ENCODE results near the gene TAOK1. TPM values are rescaled to one million over a fixed set of nuclear protein-coding genes. Genes with fewer than 3 reads are reported as not detected.
A peak's percentile ranks its signal among the peaks of the same experiment; 100 is the strongest.

TAOK1 gene
- total and polyA plus RNA-seq, 9 of the 15 experiments (the other 6 are each of a cell fraction or from before 2014, with no cell fraction given) = 3.2 to 33.1 (median 16.5) TPM

DNA sequence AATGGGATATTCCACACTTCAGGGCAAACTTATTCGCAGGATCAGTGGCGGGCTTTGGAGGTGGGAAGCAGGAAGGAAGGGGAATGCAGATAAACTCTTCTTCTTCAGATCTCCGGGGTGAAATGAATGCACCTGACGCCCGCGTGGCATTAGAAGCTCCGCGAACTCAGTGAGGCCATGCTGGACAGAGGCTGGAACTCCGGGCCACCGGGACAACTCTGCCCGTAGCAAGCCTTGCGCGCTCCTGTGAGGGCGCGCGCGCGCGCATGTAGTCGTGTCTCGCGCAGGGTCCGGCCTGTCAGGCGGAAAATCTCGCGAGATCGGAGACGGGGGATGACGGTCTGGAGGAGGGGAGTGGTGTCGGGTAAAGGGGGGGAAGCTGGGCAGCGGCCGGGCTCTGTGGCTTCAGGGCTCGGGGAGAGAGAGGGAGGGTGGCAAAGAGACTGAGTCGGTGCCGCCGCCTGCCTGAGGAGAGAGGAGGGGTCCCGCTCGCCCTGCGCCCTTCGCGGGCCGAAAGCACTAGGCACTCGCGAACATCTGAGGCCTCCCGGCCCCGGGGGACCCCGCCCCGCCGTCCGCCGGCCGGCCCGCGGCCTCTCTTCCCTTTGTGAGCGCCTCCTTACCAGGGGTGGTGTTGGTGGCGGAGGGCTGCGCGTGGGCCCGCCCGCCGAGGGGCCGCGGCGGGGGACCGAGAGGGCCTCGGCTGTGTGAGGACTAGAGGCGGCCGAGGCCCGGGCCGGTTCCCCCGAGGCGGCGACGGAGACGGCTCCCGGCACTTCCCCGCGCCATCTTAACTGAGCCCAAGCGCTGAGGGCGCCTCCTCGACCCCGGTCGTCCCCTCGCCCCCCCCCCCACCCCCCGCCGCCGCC lies at the start of gene TAOK1 (continued):
- TF ChIP-seq HBP1 (CRISPR knock-in tag; IDR thresholded peaks at IDR 0.05) (peak; percentile 71; the same call in 1 of the 2 replicates), POU5F1 (IDR thresholded peaks at IDR 0.05; ENCODE audit: borderline replicate concordance, low read depth, low read length, partially characterized antibody) (peak; percentile 14), GTF2E2 (tag; IDR thresholded peaks at IDR 0.05) (no peak), TBP (optimal IDR thresholded peaks at IDR 0.05; ENCODE audit: low read depth, low read length) (peak; percentile 89), TGIF2 (CRISPR knock-in tag; IDR thresholded peaks at IDR 0.05) (no peak), PHF8 (IDR thresholded peaks at IDR 0.05; ENCODE audit: borderline replicate concordance, low read length) (peak; percentile 97; the same call in 1 of the 2 replicates), GATAD2B (IDR thresholded peaks at IDR 0.05; ENCODE audit: borderline replicate concordance) (no peak), STAT5B (CRISPR knock-in tag; IDR thresholded peaks at IDR 0.05) (no peak), ZNF75A (CRISPR knock-in tag; IDR thresholded peaks at IDR 0.05) (no peak), HMBOX1 (IDR thresholded peaks at IDR 0.05) (peak; percentile 52; the same call in 1 of the 2 replicates), NFIX (CRISPR knock-in tag; IDR thresholded peaks at IDR 0.05; ENCODE audit: low read depth) (no peak), NR2F6 (CRISPR knock-in tag; IDR thresholded peaks at IDR 0.05) (no peak), TAF7 (tag; IDR thresholded peaks at IDR 0.05) (no peak), MCM2 (IDR thresholded peaks at IDR 0.05; ENCODE audit: low read depth) (no peak), HIVEP1 (CRISPR knock-in tag; IDR thresholded peaks at IDR 0.05) (no peak), KLF1 (tag; IDR thresholded peaks at IDR 0.05) (no peak), SIRT6 (IDR thresholded peaks at IDR 0.05; ENCODE audit: low read depth, low read length) (no peak), HNRNPH1 (optimal IDR thresholded peaks at IDR 0.05; ENCODE audit: low read depth, low read length) (no peak), SFPQ (IDR thresholded peaks at IDR 0.05; ENCODE audit: low read depth, low read length) (no peak)
- TF ChIP-seq, protein P1, sequence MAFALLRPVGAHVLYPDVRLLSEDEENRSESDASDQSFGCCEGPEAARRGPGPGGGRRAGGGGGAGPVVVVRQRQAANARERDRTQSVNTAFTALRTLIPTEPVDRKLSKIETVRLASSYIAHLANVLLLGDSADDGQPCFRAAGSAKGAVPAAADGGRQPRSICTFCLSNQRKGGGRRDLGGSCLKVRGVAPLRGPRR (CRISPR knock-in tag; IDR thresholded peaks at IDR 0.05) = no peak

Measured in K562 (cell line).